K562 (cell line): ENCODE measurements around the gene SOX15. TPM values are rescaled to one million over a fixed set of nuclear protein-coding genes. Genes with fewer than 3 reads are reported as not detected.

Experiments used
- CBX3 ChIP-seq, 2 experiments: IDR thresholded peaks; 1 replicate in 1 of 2; 2 replicates in 1 of 2; pipeline ENCODE4 v1.6.1; 2012; ENCODE audit warnings: inconsistent platforms in 2 of 2, low read length in 2 of 2, borderline replicate concordance in 1 of 2, control low read depth in 1 of 2
- CCNT2 ChIP-seq: IDR thresholded peaks from 2 replicates; pipeline ENCODE4 v1.6.1; 2011; ENCODE audit warnings: borderline replicate concordance, low read depth, mild to moderate bottlenecking, moderate library complexity, mixed read lengths, low read length; ENCODE audit not compliant: insufficient read length; ENCODE audit errors: extremely low read depth
- CEBPB ChIP-seq: fragments of 450-650 bp; IDR thresholded peaks from 2 replicates; pipeline ENCODE4 v1.6.1; 2016; ENCODE audit warnings: missing genetic modification characterization, missing compliant biosample characterization
- ELF2 ChIP-seq: fragments of 250-450 bp; sonication (Bioruptor Pico); IDR thresholded peaks from 2 replicates; pipeline ENCODE4 v1.5.0; 2021; ENCODE audit warnings: mild to moderate bottlenecking
- FOSL1 ChIP-seq: fragments of 200-800 bp; sonication (Bioruptor generic); conservative IDR thresholded peaks from 2 replicates; pipeline ENCODE4 v1.6.1; 2016; ENCODE audit warnings: missing genetic modification characterization, missing compliant biosample characterization
- FOXA3 ChIP-seq, 2 experiments: fragments of 450-650 bp in 1 of 2; sonication (generic) in 1 of 2; formaldehyde crosslinking; IDR thresholded peaks in 1 of 2; conservative IDR thresholded peaks in 1 of 2; 2 replicates each; pipeline versions ENCODE4 v1.4.0 to v1.8.0; 2020 to 2022; ENCODE audit warnings: mild to moderate bottlenecking in 2 of 2, missing genetic modification reagents in 1 of 2
- HDAC1 ChIP-seq, 2 experiments: fragments of 450-650 bp; IDR thresholded peaks; 2 replicates each; pipeline ENCODE4 v1.6.1; 2016 to 2017; ENCODE audit warnings: inconsistent platforms in 1 of 2, mild to moderate bottlenecking in 1 of 2, moderate library complexity in 1 of 2
- KDM5B ChIP-seq: fragments of 200-600 bp; sonication (generic); IDR thresholded peaks from 2 replicates; pipeline ENCODE4 v1.6.1; 2012; ENCODE audit warnings: low read depth, mild to moderate bottlenecking, moderate library complexity, low read length, control low read depth, inconsistent platforms; ENCODE audit not compliant: insufficient replicate concordance
- MEF2A ChIP-seq: IDR thresholded peaks from 2 replicates; pipeline ENCODE4 v1.6.1; 2011; ENCODE audit warnings: low read depth, mild to moderate bottlenecking, low read length, moderate library complexity; ENCODE audit not compliant: control insufficient read depth
- MTA3 ChIP-seq: fragments of 450-650 bp; formaldehyde crosslinking; IDR thresholded peaks from 2 replicates; pipeline ENCODE4 v1.6.1; 2017; ENCODE audit warnings: mild to moderate bottlenecking, borderline replicate concordance
- POLR3G ChIP-seq: IDR thresholded peaks from 2 replicates; pipeline ENCODE4 v1.6.1; 2011; ENCODE audit not compliant: insufficient read length, insufficient replicate concordance; ENCODE audit errors: extremely low read depth
- PRPF4 ChIP-seq: fragments of 200-400 bp; formaldehyde crosslinking; IDR thresholded peaks from one replicate; pipeline ENCODE4 v1.6.1; 2017; ENCODE audit warnings: low read length, low read depth, mild to moderate bottlenecking; ENCODE audit not compliant: insufficient read depth, poor library complexity, severe bottlenecking
- RBM17 ChIP-seq: fragments of 200-400 bp; formaldehyde crosslinking; IDR thresholded peaks from 2 replicates; pipeline ENCODE4 v1.6.1; 2017; ENCODE audit warnings: low read depth, mild to moderate bottlenecking, low read length, borderline replicate concordance
- SOX6 ChIP-seq: fragments of 450-650 bp; IDR thresholded peaks from 2 replicates; pipeline ENCODE4 v1.6.1; 2014; ENCODE audit warnings: mild to moderate bottlenecking
- XRCC5 ChIP-seq: fragments of 200-400 bp; formaldehyde crosslinking; IDR thresholded peaks from 2 replicates; pipeline ENCODE4 v1.6.1; 2017; ENCODE audit warnings: low read depth, mild to moderate bottlenecking, low read length
- ZC3H11A ChIP-seq: IDR thresholded peaks from 2 replicates; pipeline ENCODE4 v1.6.1; 2012; ENCODE audit warnings: low read depth, low read length, improper control_type of control experiment
- ZNF263 ChIP-seq: sonication (generic); formaldehyde crosslinking; IDR thresholded peaks from 2 replicates; pipeline ENCODE4 v1.8.0; 2022; ENCODE audit warnings: mild to moderate bottlenecking, missing genetic modification reagents, borderline replicate concordance
- ZNF644 ChIP-seq: fragments of 200-800 bp; sonication (Bioruptor generic); IDR thresholded peaks from 2 replicates; pipeline ENCODE4 v1.6.1; 2016; ENCODE audit warnings: low read depth, missing genetic modification characterization, missing compliant biosample characterization
- ZNF785 ChIP-seq: fragments of 250-450 bp; sonication (Bioruptor Pico); IDR thresholded peaks from 2 replicates; pipeline ENCODE4 v1.4.0; 2020; ENCODE audit warnings: mild to moderate bottlenecking
- polyA plus RNA-seq, 8 experiments: library from polyadenylated mRNA; depleted of rRNA in 4 of 8; stranded (reverse) in 5 of 8; unstranded in 3 of 8; fragments of >200 nt; fragmentation: Nextera tagmentation in 2 of 8; fragmentation: Illumina TruSeq in 1 of 8; extraction: Ambion mirVana in 2 of 8; extraction: Trizol in 1 of 8; gene quantifications; 2 replicates each; pipeline versions ENCODE4 v1.2.1 to v1.2.3, GENCODE V29; 2011 to 2014; ENCODE audit warnings: inconsistent platforms in 1 of 8, missing spikeins in 1 of 8
- total RNA-seq, 7 experiments: library from RNA; depleted of rRNA in 6 of 7; stranded (reverse); fragments of >200 nt in 6 of 7; fragmentation: Illumina TruSeq in 2 of 7; extraction: Trizol in 2 of 7; gene quantifications; 2 replicates each; pipeline versions ENCODE4 v1.2.1 to v1.2.3, GENCODE V29; 2011 to 2021; ENCODE audit warnings: low replicate concordance in 1 of 7
- TF ChIP-seq, protein P1 (sequence below): fragments of 200-800 bp; sonication (Bioruptor generic); IDR thresholded peaks from 2 replicates; pipeline ENCODE4 v1.6.1; 2017; ENCODE audit warnings: missing genetic modification characterization, missing compliant biosample characterization
- TF ChIP-seq, protein P2 (sequence below): fragments of 450-650 bp; IDR thresholded peaks from 2 replicates; pipeline ENCODE4 v1.6.1; 2014; ENCODE audit warnings: low read depth, mild to moderate bottlenecking, moderate library complexity, borderline replicate concordance
- TF ChIP-seq, protein P3 (sequence below): fragments of 450-650 bp; IDR thresholded peaks from 2 replicates; pipeline ENCODE4 v1.6.1; 2018; ENCODE audit not compliant: partially characterized antibody

The SOX15 gene
- total and polyA plus RNA-seq, 9 of the 15 experiments (the other 6 are each of a cell fraction or from before 2014, with no cell fraction given) = 0.07 to 0.33 (median 0.19) TPM; not detected in 5

DNA sequence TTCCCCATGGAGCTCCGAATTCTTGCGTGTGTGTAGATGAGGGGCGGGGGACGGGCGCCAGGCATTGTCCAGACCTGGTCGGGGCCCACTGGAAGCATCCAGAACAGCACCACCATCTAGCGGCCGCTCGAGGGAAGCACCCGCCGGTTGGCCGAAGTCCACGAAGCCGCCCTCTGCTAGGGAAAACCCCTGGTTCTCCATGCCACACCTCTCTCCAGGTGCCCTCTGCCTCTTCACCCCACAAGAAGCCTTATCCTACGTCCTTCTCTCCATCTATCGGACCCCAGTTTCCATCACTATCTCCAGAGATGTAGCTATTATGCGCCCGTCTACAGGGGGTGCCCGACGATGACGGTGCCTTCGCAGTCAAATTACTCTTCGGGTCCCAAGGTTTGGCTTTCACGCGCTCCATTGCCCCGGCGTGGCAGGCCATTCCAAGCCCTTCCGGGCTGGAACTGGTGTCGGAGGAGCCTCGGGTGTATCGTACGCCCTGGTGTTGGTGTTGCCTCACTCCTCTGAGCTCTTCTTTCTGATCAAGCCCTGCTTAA lies 28.8 kb downstream of the SOX15 start (continued):
- peak; percentile 62; the same call in 1 of the 2 replicates for TF ChIP-seq XRCC5
- TF ChIP-seq CBX3 (IDR thresholded peaks at IDR 0.05; ENCODE audit: borderline replicate concordance in 1 of 2, low read length in 2 of 2) = no peak
- TF ChIP-seq, protein P1, sequence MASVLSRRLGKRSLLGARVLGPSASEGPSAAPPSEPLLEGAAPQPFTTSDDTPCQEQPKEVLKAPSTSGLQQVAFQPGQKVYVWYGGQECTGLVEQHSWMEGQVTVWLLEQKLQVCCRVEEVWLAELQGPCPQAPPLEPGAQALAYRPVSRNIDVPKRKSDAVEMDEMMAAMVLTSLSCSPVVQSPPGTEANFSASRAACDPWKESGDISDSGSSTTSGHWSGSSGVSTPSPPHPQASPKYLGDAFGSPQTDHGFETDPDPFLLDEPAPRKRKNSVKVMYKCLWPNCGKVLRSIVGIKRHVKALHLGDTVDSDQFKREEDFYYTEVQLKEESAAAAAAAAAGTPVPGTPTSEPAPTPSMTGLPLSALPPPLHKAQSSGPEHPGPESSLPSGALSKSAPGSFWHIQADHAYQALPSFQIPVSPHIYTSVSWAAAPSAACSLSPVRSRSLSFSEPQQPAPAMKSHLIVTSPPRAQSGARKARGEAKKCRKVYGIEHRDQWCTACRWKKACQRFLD (CRISPR knock-in tag) = no peak
- no peak for TF ChIP-seq CEBPB (tag)
- no peak for TF ChIP-seq PRPF4
- 0 out of 2 replicates have a peak, but pooled peaks have one; percentile 29 for TF ChIP-seq MTA3
- no peak for TF ChIP-seq KDM5B
- TF ChIP-seq, protein P2, sequence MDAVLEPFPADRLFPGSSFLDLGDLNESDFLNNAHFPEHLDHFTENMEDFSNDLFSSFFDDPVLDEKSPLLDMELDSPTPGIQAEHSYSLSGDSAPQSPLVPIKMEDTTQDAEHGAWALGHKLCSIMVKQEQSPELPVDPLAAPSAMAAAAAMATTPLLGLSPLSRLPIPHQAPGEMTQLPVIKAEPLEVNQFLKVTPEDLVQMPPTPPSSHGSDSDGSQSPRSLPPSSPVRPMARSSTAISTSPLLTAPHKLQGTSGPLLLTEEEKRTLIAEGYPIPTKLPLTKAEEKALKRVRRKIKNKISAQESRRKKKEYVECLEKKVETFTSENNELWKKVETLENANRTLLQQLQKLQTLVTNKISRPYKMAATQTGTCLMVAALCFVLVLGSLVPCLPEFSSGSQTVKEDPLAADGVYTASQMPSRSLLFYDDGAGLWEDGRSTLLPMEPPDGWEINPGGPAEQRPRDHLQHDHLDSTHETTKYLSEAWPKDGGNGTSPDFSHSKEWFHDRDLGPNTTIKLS = no peak; the same call in 1 of the 2 replicates
- TF ChIP-seq POLR3G = no peak
- no peak for TF ChIP-seq ZNF785 (CRISPR knock-in tag)
- no peak for TF ChIP-seq CCNT2
- TF ChIP-seq ZNF263 = 0 out of 2 replicates have a peak, but pooled peaks have one; percentile 11
- TF ChIP-seq ELF2 (CRISPR knock-in tag) = no peak
- TF ChIP-seq RBM17 = no peak
- no peak for TF ChIP-seq SOX6
- TF ChIP-seq ZC3H11A = no peak
- TF ChIP-seq ZNF644 (tag) = no peak
- no peak for TF ChIP-seq FOSL1
- no peak for TF ChIP-seq MEF2A
- TF ChIP-seq, protein P3, sequence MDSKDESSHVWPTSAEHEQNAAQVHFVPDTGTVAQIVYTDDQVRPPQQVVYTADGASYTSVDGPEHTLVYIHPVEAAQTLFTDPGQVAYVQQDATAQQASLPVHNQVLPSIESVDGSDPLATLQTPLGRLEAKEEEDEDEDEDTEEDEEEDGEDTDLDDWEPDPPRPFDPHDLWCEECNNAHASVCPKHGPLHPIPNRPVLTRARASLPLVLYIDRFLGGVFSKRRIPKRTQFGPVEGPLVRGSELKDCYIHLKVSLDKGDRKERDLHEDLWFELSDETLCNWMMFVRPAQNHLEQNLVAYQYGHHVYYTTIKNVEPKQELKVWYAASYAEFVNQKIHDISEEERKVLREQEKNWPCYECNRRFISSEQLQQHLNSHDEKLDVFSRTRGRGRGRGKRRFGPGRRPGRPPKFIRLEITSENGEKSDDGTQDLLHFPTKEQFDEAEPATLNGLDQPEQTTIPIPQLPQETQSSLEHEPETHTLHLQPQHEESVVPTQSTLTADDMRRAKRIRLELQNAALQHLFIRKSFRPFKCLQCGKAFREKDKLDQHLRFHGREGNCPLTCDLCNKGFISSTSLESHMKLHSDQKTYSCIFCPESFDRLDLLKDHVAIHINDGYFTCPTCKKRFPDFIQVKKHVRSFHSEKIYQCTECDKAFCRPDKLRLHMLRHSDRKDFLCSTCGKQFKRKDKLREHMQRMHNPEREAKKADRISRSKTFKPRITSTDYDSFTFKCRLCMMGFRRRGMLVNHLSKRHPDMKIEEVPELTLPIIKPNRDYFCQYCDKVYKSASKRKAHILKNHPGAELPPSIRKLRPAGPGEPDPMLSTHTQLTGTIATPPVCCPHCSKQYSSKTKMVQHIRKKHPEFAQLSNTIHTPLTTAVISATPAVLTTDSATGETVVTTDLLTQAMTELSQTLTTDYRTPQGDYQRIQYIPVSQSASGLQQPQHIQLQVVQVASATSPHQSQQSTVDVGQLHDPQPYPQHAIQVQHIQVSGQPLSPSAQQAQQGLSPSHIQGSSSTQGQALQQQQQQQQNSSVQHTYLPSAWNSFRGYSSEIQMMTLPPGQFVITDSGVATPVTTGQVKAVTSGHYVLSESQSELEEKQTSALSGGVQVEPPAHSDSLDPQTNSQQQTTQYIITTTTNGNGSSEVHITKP = no peak
- TF ChIP-seq FOXA3 (CRISPR knock-in tag; conservative IDR thresholded peaks at IDR 0.05 in 1 of 2, IDR thresholded peaks at IDR 0.05 in 1 of 2) = no peak
- TF ChIP-seq HDAC1 (IDR thresholded peaks at IDR 0.05) = peak in 1 of 2 experiments; percentile 56; a peak in 1 of 4 replicates
